ENCODE results near the gene ARAP3. TPM values are rescaled to one million over a fixed set of nuclear protein-coding genes. Genes with fewer than 3 reads are reported as not detected.
A peak's percentile ranks its signal among the peaks of the same experiment; 100 is the strongest.

The ARAP3 gene
- total and polyA plus RNA-seq, 5 experiments from 2014 or later: 38.2 to 41.4 TPM; not detected in 3

DNA sequence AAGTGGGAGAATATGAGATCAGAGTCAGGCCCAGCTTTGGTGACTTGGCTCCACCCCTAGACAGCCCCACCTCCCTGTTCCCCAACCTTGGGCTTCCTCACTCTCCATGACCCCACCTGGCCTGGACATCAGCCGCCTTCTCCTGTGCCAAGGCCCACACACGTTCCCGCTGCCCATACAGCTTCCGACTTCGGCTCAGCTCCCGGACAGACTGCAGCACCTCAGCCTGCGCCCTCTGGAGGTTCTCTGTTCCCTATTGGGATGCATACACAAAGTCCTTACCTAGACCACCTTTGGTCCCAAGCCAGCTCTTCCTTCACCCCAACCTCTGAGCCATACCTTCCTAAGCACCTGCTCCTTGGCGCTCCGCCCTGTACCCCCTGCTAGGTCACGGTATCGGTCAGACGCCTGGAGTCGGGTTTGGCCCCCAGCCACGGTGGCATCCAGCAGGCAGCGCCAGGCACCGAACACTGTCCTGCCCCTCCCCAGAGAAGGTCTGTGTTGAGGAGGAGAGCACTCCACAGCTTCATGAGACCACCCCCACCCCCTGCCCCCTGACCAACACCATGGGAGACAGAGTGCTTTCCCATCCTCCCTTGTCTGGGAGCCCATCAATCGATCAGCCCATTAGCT lies 32.9 kb downstream of the ARAP3 start:
- Mint-ChIP-seq H3K4me3 (peak overlapping the region in 3 of 10 donors; percentile 34 to 97 (median 93)), H3K4me1 (peaks cover 40 to 63% (median 45%) of the 10 kb centered on the region in 4 donors), H3K27ac (peak overlapping the region; percentile 76 to 96 (median 84)), H3K27me3 (no peaks in the 10 kb centered on the region), H3K36me3 (peaks cover 0 to 48% (median 4%) of the 10 kb centered on the region in 3 donors), H3K9me3 (no peaks in the 10 kb centered on the region)
- ATAC-seq (no peak), DNase-seq (no peak)
- POLR2A ChIA-PET: interaction anchor here (0.8 to 7.7 kb wide), 2 partner anchors 11 to 29 kb away, joined by 3 to 107 read pairs; partner anchors contain the start of genes HDAC3 and RELL2

DNA sequence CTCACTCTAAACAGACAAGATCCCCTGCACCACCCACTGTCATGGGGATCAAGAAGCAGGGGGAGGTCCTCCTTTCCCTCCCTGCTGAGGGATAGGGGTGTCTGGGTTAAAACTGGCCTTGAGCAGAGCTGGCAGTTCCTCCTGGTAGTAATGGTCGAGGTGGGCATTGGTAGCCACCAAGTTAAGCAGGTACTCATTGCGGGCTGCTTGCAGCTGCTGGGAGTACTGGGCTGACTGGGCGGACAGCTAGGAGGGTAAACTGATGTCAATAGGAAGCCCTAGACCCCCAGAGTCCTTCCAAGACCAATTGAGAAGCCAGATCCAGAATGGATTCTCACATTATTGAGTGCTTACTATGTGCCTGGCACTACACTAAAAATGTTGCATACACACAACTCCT lies 34.2 kb downstream of the ARAP3 start:
- peak overlapping the region in 7 of 10 donors; percentile 3 to 82 (median 26) for H3K27ac Mint-ChIP-seq
- DNase-seq: no peak
- no peaks in the 10 kb centered on the region for H3K9me3 Mint-ChIP-seq
- POLR2A ChIA-PET: interaction anchor here (0.6 to 7.7 kb wide), 2 partner anchors 10 to 774 kb away, joined by 4 to 107 read pairs; partner anchors contain the start of genes HDAC3 and RELL2
- H3K4me1 Mint-ChIP-seq: peaks cover 38 to 60% (median 44%) of the 10 kb centered on the region in 4 donors
- no peak for ATAC-seq
- H3K36me3 Mint-ChIP-seq: peaks cover 0 to 56% (median 4%) of the 10 kb centered on the region in 3 donors
- peak overlapping the region in 1 of 10 donors; percentile 20 for H3K4me3 Mint-ChIP-seq
- H3K27me3 Mint-ChIP-seq: no peaks in the 10 kb centered on the region

DNA sequence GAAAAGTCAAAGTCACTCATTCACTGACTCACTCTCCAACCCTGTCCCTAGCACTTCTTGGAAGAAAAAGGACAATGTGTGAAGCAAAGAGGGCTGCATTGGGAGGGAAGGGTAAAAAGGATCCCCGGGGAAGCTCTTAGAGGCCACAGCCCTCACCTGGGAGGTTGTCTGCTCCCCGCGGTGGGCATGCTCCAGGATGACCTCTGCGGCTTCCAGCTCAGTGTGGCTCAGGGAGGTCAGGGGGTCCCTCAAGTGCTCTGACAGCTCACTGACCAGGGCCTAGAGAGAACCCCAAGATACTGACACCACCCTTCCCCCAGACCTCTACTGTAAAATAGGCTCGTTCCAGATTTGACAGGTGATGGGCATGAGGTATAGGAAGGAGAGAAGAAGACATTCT lies 34.8 kb downstream of the ARAP3 start:
- Mint-ChIP-seq H3K27ac (peak overlapping the region in 1 of 10 donors; percentile 3), H3K36me3 (peaks cover 0 to 60% (median 4%) of the 10 kb centered on the region in 3 donors)
- POLR2A ChIA-PET: interaction anchor here (7.7 kb wide), 1 partner anchor 9 kb away, joined by 107 read pairs; the partner anchor contains the start of genes HDAC3 and RELL2

DNA sequence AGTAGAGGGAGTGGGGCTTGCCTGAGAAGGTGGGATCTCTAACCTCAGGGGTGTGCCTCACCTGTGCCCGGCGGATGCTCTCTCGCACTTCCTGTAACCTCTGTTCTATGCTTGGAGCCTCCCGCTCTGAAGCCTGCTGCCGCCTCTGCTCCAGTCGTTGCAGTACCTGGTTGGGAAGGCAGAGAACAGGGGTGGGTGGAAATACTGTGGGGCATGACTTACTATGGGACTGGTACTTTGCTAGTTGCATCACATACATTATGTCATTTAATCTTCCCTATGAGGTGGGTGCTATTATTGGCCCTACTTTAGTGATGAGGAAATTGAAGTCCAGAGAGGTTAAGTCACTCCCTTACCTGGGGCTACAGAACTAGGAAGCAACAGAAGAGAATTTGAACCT lies 36.0 kb downstream of the ARAP3 start:
- Mint-ChIP-seq H3K4me1 (peaks cover 27 to 44% (median 32%) of the 10 kb centered on the region in 4 donors), H3K4me3 (no peak overlapping the region), H3K27ac (peak overlapping the region in 5 of 10 donors; percentile 9 to 54 (median 44)), H3K36me3 (peaks cover 0 to 68% (median 4%) of the 10 kb centered on the region in 3 donors), H3K27me3 (no peaks in the 10 kb centered on the region), H3K9me3 (no peaks in the 10 kb centered on the region)
- DNase-seq (no peak), ATAC-seq (no peak)
- POLR2A ChIA-PET: interaction anchor here (7.7 kb wide), 1 partner anchor 8 kb away, joined by 107 read pairs; the partner anchor contains the start of genes HDAC3 and RELL2

More for the DNA sequence above, 34.8 kb downstream of the ARAP3 start:
- Mint-ChIP-seq H3K4me3 (no peak overlapping the region), H3K4me1 (peaks cover 33 to 54% (median 39%) of the 10 kb centered on the region in 4 donors), H3K9me3 (no peaks in the 10 kb centered on the region), H3K27me3 (no peaks in the 10 kb centered on the region)
- no peak for ATAC-seq
- no peak for DNase-seq

DNA sequence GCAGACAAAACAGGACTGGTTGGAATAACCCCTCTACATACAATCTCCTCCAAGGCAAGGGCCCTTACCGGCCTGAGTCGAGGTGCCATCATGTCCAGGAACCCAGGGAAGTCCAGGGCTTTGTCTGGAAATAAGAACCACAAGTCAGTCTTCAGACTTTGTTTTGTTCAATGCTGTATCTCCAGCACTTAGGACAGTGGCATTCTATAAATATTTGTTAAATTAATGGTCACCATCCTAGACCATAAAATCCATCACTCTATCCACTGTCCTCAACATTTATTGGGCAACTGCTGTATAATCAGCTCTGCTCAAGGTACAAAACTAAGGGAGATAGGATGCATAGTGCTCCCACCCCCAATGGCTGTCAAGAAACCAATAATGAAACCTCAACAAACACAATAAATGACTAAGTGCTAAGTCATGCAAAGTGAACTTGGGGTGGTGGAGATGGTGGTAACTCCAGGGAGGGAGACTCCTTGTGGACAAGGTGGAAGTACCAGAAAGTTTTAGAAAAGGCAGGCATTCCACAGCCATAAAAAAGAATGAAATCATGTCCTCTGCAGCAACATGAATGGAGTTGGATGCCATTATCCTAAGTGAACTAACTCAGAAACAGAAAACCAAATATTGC lies 40.3 kb downstream of the ARAP3 start:
- Mint-ChIP-seq H3K9me3 (no peaks in the 10 kb centered on the region), H3K4me1 (peaks cover 9 to 23% (median 14%) of the 10 kb centered on the region in 4 donors), H3K36me3 (peaks cover 0 to 47% (median 7%) of the 10 kb centered on the region in 3 donors), H3K27ac (peak overlapping the region in 4 of 10 donors; percentile 4 to 77 (median 37)), H3K4me3 (no peak overlapping the region), H3K27me3 (no peaks in the 10 kb centered on the region)
- ATAC-seq (no peak), DNase-seq (no peak)
- POLR2A ChIA-PET: interaction anchor here (0.6 to 1.4 kb wide), 2 partner anchors 9 to 451 kb away, joined by 5 to 8 read pairs; partner anchors contain the start of gene FCHSD1

DNA sequence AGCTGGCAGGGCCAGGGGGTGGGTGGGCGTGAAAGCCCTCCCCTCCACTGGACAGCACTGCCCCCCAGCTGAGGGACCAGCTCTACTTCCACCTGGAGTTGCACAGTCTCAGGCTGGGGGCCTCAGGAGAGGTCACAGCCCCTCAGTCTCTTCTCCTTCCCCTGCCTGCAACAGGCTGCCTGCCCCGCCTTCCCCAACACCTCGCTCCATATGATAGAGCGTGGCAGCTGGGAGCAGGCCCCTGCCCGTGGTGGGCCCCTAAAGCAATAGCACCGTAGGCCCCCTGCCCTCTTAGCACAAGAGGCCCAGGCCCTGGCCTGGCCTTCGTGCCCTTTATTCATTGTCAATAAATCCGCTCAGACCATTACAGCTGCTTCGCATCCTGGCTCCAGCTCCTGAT lies 41.3 kb downstream of the ARAP3 start:
- no peak for ATAC-seq
- H3K4me3 Mint-ChIP-seq: no peak overlapping the region
- no peaks in the 10 kb centered on the region for H3K27me3 Mint-ChIP-seq
- no peaks in the 10 kb centered on the region for H3K9me3 Mint-ChIP-seq
- POLR2A ChIA-PET: interaction anchor here (1.1 to 6.8 kb wide), 2 partner anchors 8 to 72 kb away, joined by 3 to 107 read pairs; partner anchors contain the start of gene FCHSD1
- peaks cover 0 to 38% (median 7%) of the 10 kb centered on the region in 3 donors for H3K36me3 Mint-ChIP-seq
- H3K27ac Mint-ChIP-seq: peak overlapping the region in 5 of 10 donors; percentile 15 to 77 (median 50)
- peaks cover 14 to 25% (median 18%) of the 10 kb centered on the region in 4 donors for H3K4me1 Mint-ChIP-seq
- DNase-seq: no peak

DNA sequence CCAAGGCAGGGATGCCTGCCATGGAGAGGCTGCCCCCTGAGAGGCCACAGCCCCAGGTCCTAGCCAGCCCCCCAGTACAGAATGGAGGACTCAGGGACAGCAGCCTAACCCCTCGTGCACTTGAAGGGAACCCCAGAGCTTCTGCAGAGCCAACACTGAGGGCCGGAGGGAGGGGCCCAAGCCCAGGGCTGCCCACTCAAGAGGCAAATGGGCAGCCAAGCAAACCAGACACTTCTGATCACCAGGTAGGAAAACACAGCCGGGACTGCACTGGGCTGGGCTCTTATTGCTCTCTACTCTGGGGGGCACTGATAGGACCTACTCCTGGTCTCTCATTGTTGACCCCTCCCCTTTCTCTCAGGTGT lies 42.0 kb downstream of the ARAP3 start:
- Mint-ChIP-seq H3K27me3 (no peaks in the 10 kb centered on the region), H3K36me3 (peaks cover 0 to 32% (median 7%) of the 10 kb centered on the region in 3 donors), H3K4me1 (peaks cover 15 to 29% (median 25%) of the 10 kb centered on the region in 4 donors), H3K4me3 (no peak overlapping the region), H3K27ac (peak overlapping the region in 3 of 10 donors; percentile 15 to 75 (median 71)), H3K9me3 (no peaks in the 10 kb centered on the region)
- POLR2A ChIA-PET: interaction anchor here (6.8 kb wide), 1 partner anchor 9 kb away, joined by 107 read pairs; the partner anchor contains the start of gene FCHSD1
- ATAC-seq (no peak), DNase-seq (no peak)

DNA sequence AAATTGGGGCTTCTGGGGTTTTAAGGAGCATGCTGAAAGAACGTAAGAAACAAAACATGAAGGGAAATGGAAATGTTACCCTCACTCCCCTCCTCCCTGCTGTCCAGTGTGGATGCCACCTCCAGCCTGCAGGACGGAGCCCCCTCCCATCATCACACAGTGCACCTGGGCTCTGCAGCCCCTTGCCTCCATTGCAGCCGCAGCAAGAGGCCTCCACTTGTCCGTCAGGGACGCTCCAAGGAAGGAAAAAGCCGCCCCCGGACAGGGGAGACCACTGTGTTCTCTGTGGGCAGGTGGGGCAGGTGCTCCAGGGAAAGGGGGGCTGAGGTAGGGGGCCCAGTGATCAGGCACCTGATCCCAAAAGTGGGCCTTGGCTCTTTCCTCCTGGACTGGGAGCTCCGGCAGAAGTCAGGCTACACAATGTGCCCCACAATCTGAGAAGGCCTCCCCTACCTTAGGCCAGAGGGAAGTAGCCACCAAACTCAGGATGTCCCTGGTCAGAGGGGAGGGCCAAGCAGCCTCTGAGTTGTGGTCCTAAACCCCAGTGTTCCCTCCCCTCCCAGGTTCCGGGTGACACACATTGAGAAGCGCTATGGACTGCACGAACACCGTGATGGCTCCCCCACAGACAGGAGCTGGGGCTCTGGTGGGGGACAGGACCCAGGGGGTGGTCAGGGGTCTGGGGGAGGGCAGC lies 42.5 kb downstream of the ARAP3 start:
- POLR2A ChIA-PET: interaction anchor here (6.8 kb wide), 1 partner anchor 10 kb away, joined by 107 read pairs; the partner anchor contains the start of gene FCHSD1
- no peaks in the 10 kb centered on the region for H3K9me3 Mint-ChIP-seq
- peaks cover 0 to 27% (median 3%) of the 10 kb centered on the region in 3 donors for H3K36me3 Mint-ChIP-seq
- H3K4me3 Mint-ChIP-seq: no peak overlapping the region
- H3K27ac Mint-ChIP-seq: peak overlapping the region in 7 of 10 donors; percentile 14 to 90 (median 62)
- DNase-seq: no peak
- H3K27me3 Mint-ChIP-seq: no peaks in the 10 kb centered on the region
- no peak for ATAC-seq
- H3K4me1 Mint-ChIP-seq: peaks cover 15 to 34% (median 28%) of the 10 kb centered on the region in 4 donors

DNA sequence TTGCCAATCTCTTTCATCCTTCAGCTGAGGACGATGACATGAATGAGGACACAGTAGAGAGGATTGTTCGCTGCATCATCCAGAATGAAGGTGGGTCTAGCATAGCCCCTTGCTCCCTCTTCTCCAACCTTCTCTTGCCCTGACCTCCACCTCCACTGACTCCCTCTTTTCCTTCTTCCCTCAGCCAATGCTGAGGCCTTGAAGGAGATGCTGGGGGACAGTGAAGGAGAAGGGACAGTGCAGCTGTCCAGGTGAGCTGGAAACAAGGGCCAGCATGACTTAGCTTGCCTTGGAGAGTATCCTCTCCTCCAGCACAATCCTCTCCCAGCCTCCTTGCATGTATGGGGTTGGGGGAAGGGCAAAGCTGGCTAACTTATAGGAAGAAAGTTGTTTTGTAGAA lies 43.3 kb downstream of the ARAP3 start:
- Mint-ChIP-seq H3K27me3 (no peaks in the 10 kb centered on the region), H3K4me1 (peaks cover 19 to 41% (median 35%) of the 10 kb centered on the region in 4 donors), H3K27ac (peak overlapping the region in 8 of 10 donors; percentile 19 to 96 (median 90)), H3K4me3 (peak overlapping the region; percentile 82 to 97 (median 92)), H3K36me3 (peaks cover 0 to 25% (median 2%) of the 10 kb centered on the region in 3 donors), H3K9me3 (no peaks in the 10 kb centered on the region)
- DNase-seq: no peak
- POLR2A ChIA-PET: interaction anchor here (0.8 to 6.8 kb wide), 4 partner anchors 10 to 44 kb away, joined by 3 to 107 read pairs (median 20); partner anchors contain the start of genes DIAPH1 and FCHSD1
- no peak for ATAC-seq

DNA sequence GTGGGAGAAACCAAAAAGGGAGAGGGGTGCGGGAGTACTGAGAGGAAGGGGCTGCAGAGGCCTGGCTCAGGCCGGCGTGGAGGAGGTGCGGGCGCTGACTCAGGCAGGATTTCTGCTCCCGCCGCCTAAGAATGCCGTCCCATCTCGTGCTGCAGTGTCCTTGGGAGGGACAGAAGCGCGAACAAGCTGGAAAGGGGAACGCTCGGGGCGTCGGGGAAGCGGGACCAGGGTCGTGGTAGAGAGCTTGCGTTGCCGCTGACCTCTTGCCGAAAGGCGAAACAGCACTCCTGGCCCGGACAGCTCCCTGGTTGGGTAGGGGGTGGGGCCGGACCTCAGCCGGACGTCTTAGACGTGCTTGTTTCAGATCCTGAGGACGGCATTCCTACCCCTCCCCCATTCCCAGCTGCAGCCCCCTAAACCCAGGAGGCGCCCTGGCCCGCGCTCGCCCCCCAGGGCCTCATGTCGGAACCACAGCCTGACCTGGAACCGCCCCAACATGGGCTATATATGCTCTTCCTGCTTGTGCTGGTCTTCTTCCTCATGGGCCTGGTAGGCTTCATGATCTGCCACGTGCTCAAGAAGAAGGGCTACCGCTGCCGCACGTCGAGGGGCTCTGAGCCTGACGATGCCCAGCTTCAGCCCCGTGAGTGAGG lies 44.1 kb downstream of the ARAP3 start:
- DNase-seq (peak; percentile 43 to 84 (median 62)), ATAC-seq (peak; percentile 50 to 63)
- H3K4me1 Mint-ChIP-seq: peaks cover 21 to 48% (median 37%) of the 10 kb centered on the region in 4 donors
- no peaks in the 10 kb centered on the region for H3K9me3 Mint-ChIP-seq
- H3K27me3 Mint-ChIP-seq: no peaks in the 10 kb centered on the region
- POLR2A ChIA-PET: interaction anchor here (0.5 to 6.8 kb wide), 16 partner anchors 10 to 331 kb away, joined by 3 to 107 read pairs (median 8); partner anchors contain the start of genes DELE1, DIAPH1, FCHSD1 and RNF14
- peak overlapping the region; percentile 19 to 96 (median 90) for H3K27ac Mint-ChIP-seq
- H3K4me3 Mint-ChIP-seq: peak overlapping the region; percentile 82 to 97 (median 92)
- H3K36me3 Mint-ChIP-seq: peaks cover 0 to 23% (median 2%) of the 10 kb centered on the region in 3 donors

DNA sequence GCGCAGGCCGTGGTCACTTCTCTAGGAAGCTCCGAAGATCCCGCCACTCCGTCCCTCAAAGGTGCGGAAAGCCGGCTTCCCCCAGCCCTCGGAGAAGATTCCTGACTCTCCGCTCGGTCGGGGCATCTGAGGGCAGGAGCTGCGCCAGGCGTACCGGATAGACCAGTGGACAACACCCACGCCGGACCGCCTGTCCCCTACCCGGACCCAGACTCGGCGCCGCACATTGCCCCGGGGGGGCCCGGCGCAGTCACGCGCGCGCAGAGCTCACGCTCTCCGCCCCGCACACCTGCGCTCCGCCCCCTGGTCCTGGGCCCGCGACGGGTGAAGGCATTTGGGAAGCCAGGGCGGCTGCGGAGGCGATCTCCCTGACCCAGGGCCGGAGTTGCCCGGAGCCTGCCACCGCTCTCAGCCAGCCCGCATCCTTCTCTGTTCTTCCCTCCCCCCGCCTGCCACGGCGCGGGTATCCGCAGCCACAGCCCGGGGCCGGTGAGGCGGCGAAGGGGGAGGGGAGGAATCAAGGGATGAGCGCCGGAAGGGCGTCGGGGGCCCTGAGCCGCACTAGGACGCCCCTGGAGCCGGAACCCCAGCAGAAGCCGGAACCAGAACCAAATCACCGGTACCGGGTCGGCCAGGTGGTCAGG lies 44.8 kb downstream of the ARAP3 start:
- Mint-ChIP-seq H3K9me3 (no peaks in the 10 kb centered on the region), H3K27ac (peak overlapping the region; percentile 19 to 96 (median 90)), H3K36me3 (peaks cover 0 to 23% (median 6%) of the 10 kb centered on the region in 3 donors), H3K4me1 (peaks cover 23 to 55% (median 39%) of the 10 kb centered on the region in 4 donors), H3K27me3 (no peaks in the 10 kb centered on the region), H3K4me3 (peak overlapping the region; percentile 82 to 97 (median 92))
- DNase-seq: peak in 9 of 10 donors; percentile 25 to 72 (median 55)
- POLR2A ChIA-PET: interaction anchor here (0.8 to 6.8 kb wide), 19 partner anchors 9 to 331 kb away, joined by 3 to 107 read pairs (median 7); partner anchors contain the start of genes DELE1, DIAPH1, FCHSD1 and RNF14
- peak; percentile 64 to 68 for ATAC-seq
